HL-60 (cell line): ENCODE results near the gene HSD17B1.

ENCODE experiments used
- CTCF ChIP-seq: IDR thresholded peaks from one replicate; pipeline ENCODE4 v1.5.1; 2011; ENCODE audit warnings: low read length, control low read depth, inconsistent platforms; ENCODE audit not compliant: insufficient read depth
- GABPA ChIP-seq: IDR thresholded peaks from 2 replicates; pipeline ENCODE4 v1.6.1; 2012; ENCODE audit warnings: low read depth
- POLR2AphosphoS5 ChIP-seq: IDR thresholded peaks from 2 replicates; pipeline ENCODE4 v1.6.1; 2012; ENCODE audit warnings: low read depth

- TF ChIP-seq CTCF (no peak), POLR2AphosphoS5 (no peak), GABPA (no peak)
Observed at GRCh38 chr17:42530952-42531454, 21.7 kb upstream of the HSD17B1 start.
